Mesangial cell (primary cell): ENCODE results near the gene CD83. TPM values are rescaled to one million over a fixed set of nuclear protein-coding genes. Genes with fewer than 3 reads are reported as not detected.

Experiments used
- total RNA-seq: library from RNA; depleted of rRNA; stranded (reverse); fragments of >200 nt; gene quantifications from 2 replicates; pipeline ENCODE4 v1.2.3, GENCODE V29; 2015

Gene CD83, protein sequence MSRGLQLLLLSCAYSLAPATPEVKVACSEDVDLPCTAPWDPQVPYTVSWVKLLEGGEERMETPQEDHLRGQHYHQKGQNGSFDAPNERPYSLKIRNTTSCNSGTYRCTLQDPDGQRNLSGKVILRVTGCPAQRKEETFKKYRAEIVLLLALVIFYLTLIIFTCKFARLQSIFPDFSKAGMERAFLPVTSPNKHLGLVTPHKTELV
- 1.1 and 2.6 TPM in 2 replicates for total RNA-seq

DNA sequence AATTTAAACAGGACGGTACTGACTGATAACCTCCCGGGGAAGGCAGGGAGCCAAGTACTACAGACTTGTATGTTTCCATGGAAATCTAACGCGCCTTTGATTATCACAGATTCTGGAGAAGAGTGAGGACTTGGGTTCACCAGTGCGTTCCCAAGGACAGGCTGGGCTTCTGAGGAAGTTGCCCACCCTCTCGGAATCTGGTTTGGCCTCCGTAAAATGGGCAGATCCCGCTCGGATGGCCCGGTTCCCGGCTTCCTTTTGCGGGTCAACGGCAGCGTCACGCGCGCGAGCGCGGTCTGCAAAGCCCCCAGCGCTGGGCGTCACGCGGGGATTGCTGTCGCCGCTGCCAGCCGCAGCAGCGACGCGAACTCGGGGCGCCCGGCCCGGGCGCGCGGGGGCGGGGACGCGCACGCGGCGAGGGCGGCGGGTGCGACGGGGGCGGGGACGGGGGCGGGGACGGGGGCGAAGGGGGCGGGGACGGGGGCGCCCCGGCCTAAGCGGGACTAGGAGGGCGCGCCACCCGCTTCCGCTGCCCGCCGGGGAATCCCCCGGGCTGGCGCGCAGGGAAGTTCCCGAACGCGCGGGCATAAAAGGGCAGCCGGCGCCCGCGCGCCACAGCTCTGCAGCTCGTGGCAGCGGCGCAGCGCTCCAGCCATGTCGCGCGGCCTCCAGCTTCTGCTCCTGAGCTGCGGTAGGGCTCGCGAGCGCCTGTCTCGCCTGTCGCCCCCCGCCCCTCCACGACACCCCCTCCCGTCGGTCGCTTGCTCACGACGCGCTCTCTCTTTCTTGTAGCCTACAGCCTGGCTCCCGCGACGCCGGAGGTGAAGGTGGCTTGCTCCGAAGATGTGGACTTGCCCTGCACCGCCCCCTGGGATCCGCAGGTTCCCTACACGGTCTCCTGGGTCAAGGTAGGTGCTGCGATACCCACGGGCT lies at the start of gene CD83:
Gene CD83, plus strand, starts transcription at position 615 of the 933 bp plus-strand sequence. Its CDS starts 40 bp downstream, at position 655.

Other genes starting within 250 kb of the CD83 start
- 3.7 and 3.8 TPM in 2 replicates for gene RNF182, start 192.8 kb upstream of the CD83 start, total RNA-seq